Breast epithelium (tissue), 4 donors: Measurements from ENCODE around the gene ANO7. TPM values are rescaled to one million over a fixed set of nuclear protein-coding genes. Genes with fewer than 3 reads are reported as not detected.

Experiments
- DNase-seq, 2 donors: peaks; one replicate each; pipeline ENCODE4 v3.0.0-alpha.2; 2019; ENCODE audit warnings: low spot score in 2 of 2
- H3K27ac ChIP-seq, 2 donors: fragments of 200-600 bp; sonication (generic) in 1 of 2; one replicate each; pipeline ENCODE4 v1.5.1; 2016 to 2019; ENCODE audit warnings: mild to moderate bottlenecking in 1 of 2
- H3K27me3 ChIP-seq, 2 donors: fragments of 200-600 bp; sonication (generic) in 1 of 2; one replicate each; pipeline versions ENCODE4 v1.5.1 to v1.6.0; 2017 to 2019; ENCODE audit warnings: control low read depth in 1 of 2, mild to moderate bottlenecking in 1 of 2
- H3K36me3 ChIP-seq: fragments of 200-600 bp; one replicate; pipeline ENCODE4 v1.5.1; 2019
- H3K4me1 ChIP-seq, 2 donors: fragments of 200-600 bp; sonication (generic); one replicate each; pipeline ENCODE4 v1.5.1; 2016 to 2019; ENCODE audit warnings: control low read depth in 1 of 2
- H3K4me3 ChIP-seq, 3 donors: fragments of 200-600 bp; sonication (generic); 1 replicate in 2 of 3; 2 replicates in 1 of 3; pipeline ENCODE4 v1.5.1; 2016 to 2019; ENCODE audit warnings: mild to moderate bottlenecking in 3 of 3, moderate library complexity in 2 of 3
- H3K9me3 ChIP-seq, 2 donors: fragments of 200-600 bp; sonication (generic) in 1 of 2; one replicate each; pipeline ENCODE4 v1.5.1; 2016 to 2019; ENCODE audit warnings: control low read depth in 1 of 2
- POLR2A ChIP-seq: fragments of 450-650 bp; IDR thresholded peaks from one replicate; pipeline ENCODE4 v1.6.1; 2016; ENCODE audit warnings: antibody characterized with exemption, mild to moderate bottlenecking, moderate library complexity
- POLR2AphosphoS5 ChIP-seq, 3 donors: sonication (generic); formaldehyde crosslinking; IDR thresholded peaks; one replicate each; pipeline ENCODE4 v1.6.1; 2017; ENCODE audit warnings: antibody characterized with exemption in 3 of 3
- intact Hi-C: fragments of 100-400 bp; cut with DNase I; formaldehyde crosslinking; loops from one replicate; pipeline ENCODE4 v1.15.1; 2023; ENCODE audit warnings: low total_unique reads
- total RNA-seq, 3 donors: library from RNA; depleted of rRNA; stranded (reverse); fragments of >200 nt; gene quantifications; one replicate each; pipeline ENCODE4 v1.1.0, GENCODE V29; 2016
- TF ChIP-seq, protein P1 (sequence below), 3 donors: fragments of 450-650 bp; IDR thresholded peaks; one replicate each; pipeline ENCODE4 v1.5.1; 2016 to 2017; ENCODE audit warnings: antibody characterized with exemption in 3 of 3, mild to moderate bottlenecking in 3 of 3, moderate library complexity in 3 of 3

ANO7 gene
- total RNA-seq, 3 donors from 2014 or later = 0.98 to 1.6 TPM; not detected in 1

DNA sequence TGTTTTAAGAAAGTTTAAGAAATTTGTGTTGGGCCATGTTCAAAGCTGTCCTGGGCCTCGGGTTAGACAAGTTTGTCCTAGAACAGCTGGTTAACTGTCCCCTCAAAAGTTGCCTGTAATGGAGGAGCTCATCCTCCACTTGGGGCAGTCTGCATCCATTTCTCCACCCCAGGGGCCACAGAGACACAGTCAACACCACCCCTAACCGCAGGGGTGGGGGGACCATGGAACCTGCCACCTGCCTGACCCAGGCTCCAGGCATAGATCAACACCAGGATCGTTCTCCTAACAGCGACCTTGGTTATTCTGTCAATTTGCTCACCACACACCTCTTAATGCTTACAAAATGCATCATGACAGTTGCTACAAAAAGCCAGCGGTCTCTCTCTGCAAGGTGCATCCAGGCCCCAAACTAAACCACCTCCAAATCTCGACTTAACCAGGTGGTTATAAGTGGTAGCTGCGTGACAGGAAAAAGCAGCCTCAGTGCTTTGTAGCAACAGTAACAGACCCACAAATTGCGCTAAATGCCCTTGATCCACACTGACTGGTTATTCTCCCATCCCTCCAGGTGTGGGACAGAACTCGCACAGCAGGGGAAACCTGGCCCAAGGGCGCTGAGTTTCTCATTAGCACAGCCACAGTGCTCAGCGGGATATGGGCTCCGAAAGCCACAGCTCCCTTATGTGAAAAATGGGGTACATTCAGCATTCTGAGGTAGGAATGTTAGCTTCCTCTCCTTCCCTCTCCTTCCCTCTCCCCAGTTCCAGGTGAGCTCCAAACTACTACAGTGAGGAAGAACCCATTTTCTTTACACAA is 79.0 kb downstream of the ANO7 start:
- DNase-seq = no peak
- intact Hi-C loops = no loop called here
- no peaks in the 10 kb centered on the region for H3K36me3 ChIP-seq

DNA sequence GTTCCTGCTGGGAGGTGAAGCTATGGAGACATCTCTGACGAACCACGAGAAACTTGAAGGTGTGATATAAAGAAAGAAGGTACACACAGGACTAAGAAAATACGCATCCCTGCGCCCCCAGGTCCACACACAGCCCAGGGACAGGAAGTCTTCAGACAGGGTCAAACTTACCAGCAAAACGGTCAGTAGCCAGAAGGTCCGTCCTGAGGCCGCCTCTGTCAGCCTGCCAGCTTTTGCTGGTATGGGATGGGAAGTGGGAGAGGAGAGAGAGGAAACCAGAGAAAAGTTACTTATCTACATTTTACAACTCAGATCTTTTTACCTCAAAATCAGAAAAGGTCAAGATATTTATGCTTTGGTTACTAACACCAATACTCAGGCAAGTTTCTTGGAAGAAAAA is 79.8 kb downstream of the ANO7 start:
- DNase-seq = no peak
- intact Hi-C loops = no loop called here
- no peak overlapping the region for H3K27ac ChIP-seq
- H3K36me3 ChIP-seq = no peaks in the 10 kb centered on the region
- no peaks in the 10 kb centered on the region for H3K9me3 ChIP-seq
- H3K4me1 ChIP-seq = peaks cover 9 to 25% of the 10 kb centered on the region in 2 donors
- H3K4me3 ChIP-seq = no peak overlapping the region
- H3K27me3 ChIP-seq = no peaks in the 10 kb centered on the region
- TF ChIP-seq POLR2AphosphoS5 (IDR thresholded peaks at IDR 0.05) (no peak), POLR2A (no peak)
- TF ChIP-seq, protein P1, sequence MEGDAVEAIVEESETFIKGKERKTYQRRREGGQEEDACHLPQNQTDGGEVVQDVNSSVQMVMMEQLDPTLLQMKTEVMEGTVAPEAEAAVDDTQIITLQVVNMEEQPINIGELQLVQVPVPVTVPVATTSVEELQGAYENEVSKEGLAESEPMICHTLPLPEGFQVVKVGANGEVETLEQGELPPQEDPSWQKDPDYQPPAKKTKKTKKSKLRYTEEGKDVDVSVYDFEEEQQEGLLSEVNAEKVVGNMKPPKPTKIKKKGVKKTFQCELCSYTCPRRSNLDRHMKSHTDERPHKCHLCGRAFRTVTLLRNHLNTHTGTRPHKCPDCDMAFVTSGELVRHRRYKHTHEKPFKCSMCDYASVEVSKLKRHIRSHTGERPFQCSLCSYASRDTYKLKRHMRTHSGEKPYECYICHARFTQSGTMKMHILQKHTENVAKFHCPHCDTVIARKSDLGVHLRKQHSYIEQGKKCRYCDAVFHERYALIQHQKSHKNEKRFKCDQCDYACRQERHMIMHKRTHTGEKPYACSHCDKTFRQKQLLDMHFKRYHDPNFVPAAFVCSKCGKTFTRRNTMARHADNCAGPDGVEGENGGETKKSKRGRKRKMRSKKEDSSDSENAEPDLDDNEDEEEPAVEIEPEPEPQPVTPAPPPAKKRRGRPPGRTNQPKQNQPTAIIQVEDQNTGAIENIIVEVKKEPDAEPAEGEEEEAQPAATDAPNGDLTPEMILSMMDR (IDR thresholded peaks at IDR 0.05) = no peak

More for the DNA sequence above, 79.0 kb downstream of the ANO7 start:
- H3K4me3 ChIP-seq = no peak overlapping the region
- no peaks in the 10 kb centered on the region for H3K9me3 ChIP-seq
- H3K4me1 ChIP-seq = peaks cover 9 to 23% of the 10 kb centered on the region in 2 donors
- H3K27ac ChIP-seq = no peak overlapping the region
- H3K27me3 ChIP-seq = no peaks in the 10 kb centered on the region
- TF ChIP-seq POLR2A (no peak), POLR2AphosphoS5 (IDR thresholded peaks at IDR 0.05) (no peak)
- TF ChIP-seq, protein P1 (IDR thresholded peaks at IDR 0.05) = no peak

- peaks cover 9 to 29% of the 10 kb centered on the region in 2 donors for H3K4me1 ChIP-seq
Measured at GRCh38 chr2:241268716-241269445, 80.4 kb downstream of the ANO7 start.

DNA sequence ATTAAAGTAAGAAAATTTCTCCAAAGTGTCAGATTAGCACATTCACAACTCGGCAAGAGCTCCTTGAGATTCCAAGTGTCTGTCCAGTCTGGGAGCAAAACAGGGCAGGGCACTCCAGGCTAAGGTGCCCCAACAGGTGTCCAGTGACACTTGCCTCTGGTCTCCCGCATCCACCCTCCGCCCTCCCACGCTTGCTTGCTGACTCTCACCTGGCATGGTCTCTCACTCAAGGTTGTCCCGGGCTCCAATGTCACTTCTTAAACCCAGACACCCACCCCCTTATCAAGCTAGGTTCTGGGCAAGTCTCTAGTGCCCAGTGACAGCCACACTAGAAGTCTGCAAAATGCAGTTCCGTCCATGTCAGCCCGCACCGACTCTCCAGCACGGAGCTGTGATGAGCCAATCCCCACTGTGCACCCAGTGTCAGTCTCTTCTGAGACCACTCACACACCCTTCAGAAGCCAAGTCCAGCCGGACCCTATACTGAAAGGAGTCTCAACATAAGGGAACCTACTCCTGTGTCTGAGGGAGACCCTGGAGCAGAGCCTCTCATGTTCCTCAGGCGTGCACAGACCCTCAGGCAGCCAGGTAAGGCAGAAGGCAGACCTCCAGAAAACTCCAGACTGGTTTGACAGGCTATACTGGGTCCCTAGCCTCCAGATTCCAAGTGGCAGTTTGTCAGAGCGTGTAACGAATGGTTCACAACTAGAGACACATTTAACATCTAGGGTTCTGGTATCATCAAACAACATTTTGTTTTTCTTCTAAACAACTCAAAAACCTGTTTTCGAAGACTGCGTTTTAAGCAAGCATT is 81.4 kb downstream of the ANO7 start:
- TF ChIP-seq, protein P1 (IDR thresholded peaks at IDR 0.05) = no peak
- TF ChIP-seq POLR2AphosphoS5 (IDR thresholded peaks at IDR 0.05) (no peak), POLR2A (no peak)
- DNase-seq = no peak
- Histone ChIP-seq H3K9me3 (no peaks in the 10 kb centered on the region), H3K4me3 (peak overlapping the region in 1 of 3 donors; percentile 96), H3K4me1 (peaks cover 9 to 29% of the 10 kb centered on the region in 2 donors), H3K36me3 (no peaks in the 10 kb centered on the region), H3K27ac (peak overlapping the region; percentile 54 to 92), H3K27me3 (no peaks in the 10 kb centered on the region)
- intact Hi-C loops = no loop called here

More at GRCh38 chr2:241268716-241269445, 80.4 kb downstream of the ANO7 start:
- no peak for TF ChIP-seq POLR2AphosphoS5 (IDR thresholded peaks at IDR 0.05)
- TF ChIP-seq POLR2A = no peak
- TF ChIP-seq, protein P1 (IDR thresholded peaks at IDR 0.05) = no peak
- no peak overlapping the region for H3K27ac ChIP-seq
- no peak for DNase-seq
- H3K4me3 ChIP-seq = no peak overlapping the region
- no peaks in the 10 kb centered on the region for H3K36me3 ChIP-seq
- H3K27me3 ChIP-seq = no peaks in the 10 kb centered on the region
- no peaks in the 10 kb centered on the region for H3K9me3 ChIP-seq
- intact Hi-C loops = no loop called here
